Measurements from ENCODE around the gene CA10.

DNA sequence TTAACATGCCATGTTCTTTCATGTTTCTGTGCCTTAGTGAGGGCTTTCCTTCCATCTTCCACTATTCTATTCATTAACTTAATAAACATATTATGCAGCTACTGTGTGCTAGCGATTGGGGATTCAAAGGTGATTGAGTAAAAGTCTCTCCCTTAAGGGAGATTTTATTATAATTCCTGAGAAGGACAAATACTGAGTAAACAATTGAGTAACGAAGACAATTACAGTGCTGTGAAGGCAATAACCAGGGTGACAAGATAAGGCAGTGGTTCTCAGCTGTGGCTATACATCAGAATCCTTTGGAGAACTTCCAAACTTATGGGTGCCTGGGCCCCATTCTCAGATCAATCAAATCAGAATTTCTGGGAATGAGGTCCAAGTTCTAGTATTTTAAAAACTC, 353.3 kb downstream of the CA10 start:
- no peak for TF ChIP-seq EZH2 (IDR thresholded peaks at IDR 0.05; ENCODE audit: insufficient read depth, poor library complexity, severe bottlenecking)
- no peak for TF ChIP-seq EZH2phosphoT487 (IDR thresholded peaks at IDR 0.05; ENCODE audit: insufficient read depth, low read depth)
